Measurements from ENCODE around the gene GPR34.

Gene GPR34

GRCh38 chrX:41734530-41734929 lies 45.8 kb downstream of the GPR34 start:
- no peak for DNase-seq (ENCODE audit: low read depth, low spot score)

GRCh38 chrX:41737065-41737464 lies 48.3 kb downstream of the GPR34 start:
- DNase-seq (ENCODE audit: low read depth, low spot score), result no peak

- no peak for DNase-seq (ENCODE audit: low read depth, low spot score)
Observed at GRCh38 chrX:41739871-41740270, 51.1 kb downstream of the GPR34 start.

Measured in iPS DF 19.7 (cell line).